Kidney (tissue), 14 donors: ENCODE results near the gene FER. TPM values are rescaled to one million over a fixed set of nuclear protein-coding genes. Genes with fewer than 3 reads are reported as not detected.

Experiments used
- DNase-seq, 5 donors: peaks; one replicate each; pipeline ENCODE4 v3.0.0-alpha.2; 2013 to 2020
- FAIRE-seq: peaks from 2 replicates; lab custom pipeline; 2012; peaks lifted over from hg19 to GRCh38; lab: Jason Lieb, UNC
- H3K27ac ChIP-seq, 2 donors: one replicate each; pipeline ENCODE4 v1.7.0; 2013; ENCODE audit warnings: low read depth in 2 of 2, low read length in 2 of 2, inconsistent platforms in 1 of 2
- H3K27me3 ChIP-seq: one replicate; pipeline ENCODE4 v1.7.1; 2013; ENCODE audit warnings: low read length, inconsistent platforms; ENCODE audit not compliant: control insufficient read depth, insufficient read depth
- H3K36me3 ChIP-seq, 3 donors: one replicate each; pipeline versions ENCODE4 v1.7.0 to v1.7.1; 2013; ENCODE audit warnings: low read length in 3 of 3, control low read depth in 1 of 3, inconsistent platforms in 1 of 3; ENCODE audit not compliant: insufficient read depth in 3 of 3, control insufficient read depth in 2 of 3
- H3K4me1 ChIP-seq, 3 donors: one replicate each; pipeline versions ENCODE4 v1.7.0 to v1.7.1; 2013; ENCODE audit warnings: low read length in 3 of 3, inconsistent platforms in 1 of 3, low read depth in 1 of 3; ENCODE audit not compliant: control insufficient read depth in 2 of 3, insufficient read depth in 2 of 3
- H3K4me3 ChIP-seq, 3 donors: one replicate each; pipeline versions ENCODE4 v1.7.0 to v1.8.1; 2013; ENCODE audit warnings: low read length in 3 of 3, control low read depth in 1 of 3, inconsistent platforms in 1 of 3
- H3K9ac ChIP-seq, 3 donors: one replicate each; pipeline versions ENCODE4 v1.7.0 to v1.7.1; 2013; ENCODE audit warnings: low read length in 3 of 3, control low read depth in 1 of 3, inconsistent platforms in 1 of 3
- H3K9me3 ChIP-seq, 3 donors: one replicate each; pipeline versions ENCODE4 v1.7.0 to v1.7.1; 2013; ENCODE audit warnings: low read length in 3 of 3, control low read depth in 1 of 3, inconsistent platforms in 1 of 3; ENCODE audit not compliant: control insufficient read depth in 2 of 3, insufficient read depth in 1 of 3
- CTCF ChIP-seq: IDR thresholded peaks from 3 replicates; pipeline ENCODE4 v1.5.1; 2012; ENCODE audit warnings: mild to moderate bottlenecking, moderate library complexity, borderline replicate concordance; ENCODE audit not compliant: insufficient read depth; ENCODE audit errors: extremely low read depth
- intact Hi-C: fragments of 100-400 bp; cut with DNase I; formaldehyde crosslinking; loops from one replicate; pipeline ENCODE4 v1.11.1; 2022
- polyA plus RNA-seq: library from polyadenylated mRNA; stranded (reverse); fragments of 350-450 nt; fragmentation: Illumina TruSeq; extraction: RNeasy Lipid Tissue Mini Kit (QIAGEN cat#74804); gene quantifications from one replicate; pipeline ENCODE4 v1.2.3, GENCODE V29; 2014; ENCODE audit warnings: low read depth, low replicate concordance; ENCODE audit not compliant: insufficient read depth
- total RNA-seq: library from RNA; stranded (reverse); fragmentation: NEBNext Ultra II Directional; extraction: Animal tissue kit (Norgen Biotek cat#: 25700); gene quantifications from one replicate; pipeline ENCODE4 v1.2.1, GENCODE V29; 2021
- donor health status: control.
- donor health status: control.
- donor health status: control.
- donor health status: control.
- donor health status: control.
- donor health status: DM: yes; HTN: yes; CAD: no.
- donor health status: Normal renal cell carcinoma (clear cell type).

The FER gene
- total and polyA plus RNA-seq, 2 donors from 2014 or later, result 2.1 to 38.2 TPM

GRCh38 chr5:108930107-108930506, 182.4 kb downstream of the FER start:
- no peaks in the 10 kb centered on the region for H3K36me3 ChIP-seq
- intact Hi-C loops, result no loop called here
- no peak for TF ChIP-seq CTCF
- no peaks in the 10 kb centered on the region for H3K27me3 ChIP-seq
- no peak overlapping the region for H3K4me3 ChIP-seq
- no peak overlapping the region for H3K27ac ChIP-seq
- no peak for FAIRE-seq
- no peak for DNase-seq
- no peak overlapping the region for H3K9ac ChIP-seq
- H3K9me3 ChIP-seq, result no peaks in the 10 kb centered on the region
- H3K4me1 ChIP-seq, result no peaks in the 10 kb centered on the region

GRCh38 chr5:108935611-108936010, 187.9 kb downstream of the FER start:
- Histone ChIP-seq H3K4me1 (no peaks in the 10 kb centered on the region), H3K36me3 (no peaks in the 10 kb centered on the region), H3K9ac (no peak overlapping the region), H3K9me3 (no peaks in the 10 kb centered on the region), H3K4me3 (no peak overlapping the region), H3K27me3 (no peaks in the 10 kb centered on the region), H3K27ac (no peak overlapping the region)
- intact Hi-C loops, result no loop called here
- TF ChIP-seq CTCF, result no peak
- DNase-seq (no peak), FAIRE-seq (no peak)

- FAIRE-seq, result no peak
- H3K27ac ChIP-seq, result no peak overlapping the region
- no peaks in the 10 kb centered on the region for H3K27me3 ChIP-seq
Measured at GRCh38 chr5:108937221-108937620, 189.5 kb downstream of the FER start.

More at GRCh38 chr5:108937221-108937620, 189.5 kb downstream of the FER start:
- DNase-seq, result no peak
- Histone ChIP-seq H3K9me3 (no peaks in the 10 kb centered on the region), H3K4me3 (no peak overlapping the region), H3K4me1 (no peaks in the 10 kb centered on the region), H3K36me3 (no peaks in the 10 kb centered on the region), H3K9ac (no peak overlapping the region)
- intact Hi-C loops, result no loop called here
- no peak for TF ChIP-seq CTCF
